Stimulated activated CD8-positive, alpha-beta memory T cell treated with anti-CD3 and anti-CD28 coated beads, Interleukin-7, amount 100 ng/mL, for 1 hour (primary cell): Measurements from ENCODE around the gene BRAF.
"Not testable (repeated sequence)": the region's sequence is repeated elsewhere in the genome, so short reads cannot be mapped to it uniquely, and the experiment has no call there.

Experiments
- DNase-seq, 2 donors: peaks; one replicate each; pipeline ENCODE4 v3.0.0-alpha.2; 2020; ENCODE audit warnings: low read depth in 2 of 2

The BRAF gene

DNA sequence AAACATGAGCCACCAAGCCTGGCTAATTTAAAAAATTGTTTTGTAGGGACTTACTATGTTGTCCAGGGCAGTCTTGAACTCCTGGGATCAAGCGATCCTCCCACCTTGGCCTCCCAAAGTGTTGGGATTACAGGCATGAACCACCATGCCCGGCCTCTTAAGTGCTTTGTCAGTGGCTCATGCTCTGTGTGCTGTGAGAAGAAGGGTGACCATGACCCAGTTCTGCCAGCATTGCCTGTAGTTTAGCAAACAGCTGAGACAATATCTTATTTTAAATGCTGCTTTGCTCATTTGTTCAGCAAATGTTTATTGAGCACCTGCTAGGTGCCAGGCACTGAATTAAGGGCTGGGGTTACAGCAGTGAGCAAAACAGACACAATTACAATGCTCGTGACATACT is 243.0 kb downstream of the BRAF start:
- no peak for DNase-seq

GRCh38 chr7:140680886-140681285 is 243.8 kb downstream of the BRAF start:
- no peak for DNase-seq

- DNase-seq, result no peak
Observed at GRCh38 chr7:140679186-140679585, 245.5 kb downstream of the BRAF start.

DNA sequence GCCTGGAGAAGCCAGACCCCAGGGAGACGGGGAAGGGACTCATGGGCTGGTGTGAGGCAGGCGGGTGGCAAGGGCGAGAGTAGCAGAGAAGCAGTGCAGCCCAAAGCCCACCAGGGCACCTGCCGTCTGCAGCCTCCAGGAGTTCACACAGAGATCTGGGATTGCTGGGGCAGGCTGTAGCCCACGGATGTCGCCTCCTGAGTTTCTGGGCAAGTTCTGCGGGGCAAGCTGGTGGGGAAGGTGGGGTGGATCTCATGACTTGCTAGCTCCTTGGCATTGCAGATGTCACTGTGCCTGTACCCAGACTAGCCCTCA is 246.0 kb downstream of the BRAF start:
- DNase-seq, result no peak

DNA sequence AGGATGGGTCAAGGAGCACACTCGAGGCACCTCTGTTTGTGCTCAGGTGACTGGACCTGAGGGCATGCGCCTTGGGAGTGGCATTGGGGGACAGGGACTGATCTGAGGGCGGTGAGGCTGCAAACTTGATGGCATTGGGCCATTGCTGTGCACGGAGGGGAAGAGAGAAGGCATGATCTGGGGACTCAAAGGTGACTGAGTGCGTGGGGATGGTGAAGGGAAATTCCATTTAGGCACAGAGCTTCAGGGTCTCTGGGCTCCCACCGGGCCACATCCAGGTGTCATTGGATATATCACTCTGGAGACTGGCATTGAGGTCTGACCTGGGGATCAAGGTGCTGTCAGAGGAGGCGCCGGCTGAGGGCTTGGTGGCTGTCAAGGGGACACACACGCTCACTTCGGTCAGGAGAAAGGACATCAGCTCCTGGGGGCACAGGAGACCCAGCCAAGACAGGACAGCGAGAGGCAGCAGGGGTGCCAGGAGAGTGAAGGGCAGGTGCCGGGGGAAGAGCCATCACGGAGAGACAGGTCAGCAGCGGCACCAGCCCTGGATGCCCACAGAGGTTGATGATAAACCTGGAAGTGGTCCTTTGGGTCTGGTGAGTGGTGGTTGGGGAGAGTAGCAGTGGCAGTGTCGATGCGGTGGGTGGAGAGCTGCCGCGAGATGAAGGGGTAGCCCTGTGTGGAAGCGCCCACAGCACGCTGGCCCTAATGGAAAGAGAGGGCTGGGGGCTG is 246.5 kb downstream of the BRAF start:
- DNase-seq, result no peak

GRCh38 chr7:140677496-140677895 is 247.2 kb downstream of the BRAF start:
- DNase-seq, result no peak

DNA sequence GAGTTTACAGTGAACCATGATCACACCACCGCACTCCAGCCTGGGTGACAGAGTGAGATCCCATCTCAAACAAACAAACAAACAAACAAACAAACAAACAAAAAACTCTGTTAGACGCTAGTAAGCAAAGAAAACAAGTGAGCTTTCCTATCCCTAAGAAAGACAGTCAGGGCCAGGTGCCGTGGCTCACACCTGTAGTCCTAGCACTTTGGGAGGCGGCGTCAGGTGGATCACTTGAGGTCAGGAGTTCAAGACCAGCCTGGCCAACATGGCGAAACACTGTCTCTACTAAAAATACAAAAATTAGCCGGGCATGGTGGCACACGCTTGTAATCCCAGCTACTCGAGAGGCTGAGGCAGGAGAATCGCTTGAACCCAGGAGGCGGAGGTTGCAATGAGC is 247.8 kb downstream of the BRAF start:
- DNase-seq, result not testable (repeated sequence)

DNA sequence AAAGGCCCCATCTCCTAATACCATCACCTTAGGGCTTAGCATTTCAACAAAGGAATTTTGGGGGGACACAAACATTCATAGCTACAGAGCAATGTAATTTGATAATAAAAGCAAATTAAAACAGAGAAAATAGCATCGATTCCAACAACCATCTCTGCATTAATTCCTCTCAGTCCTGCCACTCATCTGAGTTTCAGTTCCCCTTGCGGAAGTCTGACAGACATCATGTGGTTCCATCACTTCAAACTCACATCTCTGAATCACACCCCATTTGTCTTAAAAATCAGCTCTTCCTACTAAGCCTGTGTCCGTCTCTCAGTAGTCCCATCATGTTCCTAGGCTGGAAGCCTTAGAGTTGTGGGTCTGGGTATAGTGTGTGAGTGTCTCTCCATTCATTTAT is 248.4 kb downstream of the BRAF start:
- no peak for DNase-seq

DNA sequence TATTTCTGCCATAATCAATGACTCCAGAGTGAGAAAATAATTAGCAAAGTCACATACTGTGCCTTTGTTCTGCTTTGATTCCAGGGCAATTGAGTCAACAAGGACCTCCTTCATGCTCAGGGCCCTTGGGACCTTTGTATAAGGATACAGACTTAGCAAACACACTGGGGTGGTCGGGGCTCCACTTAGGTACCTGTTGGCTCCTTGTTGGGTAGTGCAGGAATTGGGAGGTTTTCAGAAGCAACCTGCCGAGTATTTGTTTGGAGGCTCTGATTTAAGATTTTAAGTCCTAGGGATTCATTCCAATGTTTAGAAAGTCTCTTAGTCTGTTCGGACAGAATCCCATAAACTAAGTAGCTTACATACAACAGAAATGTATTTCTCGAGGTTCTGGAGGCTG is 249.0 kb downstream of the BRAF start:
- DNase-seq, result no peak

GRCh38 chr7:140674899-140675701 is 249.6 kb downstream of the BRAF start:
- DNase-seq, result no peak

- DNase-seq, result no peak
Observed at GRCh38 chr7:140674356-140674800, 250.4 kb downstream of the BRAF start.

GRCh38 chr7:140673774-140674155 is 251.0 kb downstream of the BRAF start:
- DNase-seq, result no peak

- DNase-seq, result peak; percentile 9 to 23
Observed at GRCh38 chr7:140673063-140673773, 251.5 kb downstream of the BRAF start.

GRCh38 chr7:140672382-140673062 is 252.2 kb downstream of the BRAF start, which contains the start of gene ADCK2:
Gene ADCK2 (plus strand): TSS chr7:140672945. CDS start chr7:140673331, 386 bp downstream.
- DNase-seq, result peak; percentile 17 to 19

DNA sequence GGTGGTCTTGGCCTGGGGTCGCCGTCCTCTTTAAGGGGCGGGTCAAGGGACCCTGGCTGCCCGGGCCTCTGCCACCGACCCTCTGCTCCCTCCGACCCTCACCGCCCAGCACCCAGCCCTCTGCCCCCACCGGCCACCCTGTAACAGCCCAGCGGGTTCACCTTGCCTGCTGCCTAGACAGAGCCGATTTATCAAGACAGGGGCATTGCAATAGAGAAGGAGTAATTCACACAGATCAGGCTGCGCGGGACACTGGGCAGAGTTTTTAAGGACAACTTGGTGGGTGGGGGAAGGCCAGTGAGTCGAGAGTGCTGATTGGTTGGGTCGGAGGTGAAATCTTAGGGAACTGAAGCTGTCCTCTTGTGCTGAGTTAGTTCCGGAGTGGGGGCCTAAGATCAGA is 252.8 kb downstream of the BRAF start:
- DNase-seq, result no peak

GRCh38 chr7:140670343-140670935 is 254.3 kb downstream of the BRAF start:
- no peak for DNase-seq

- not testable (repeated sequence) for DNase-seq
Observed at GRCh38 chr7:140669862-140670261, 254.9 kb downstream of the BRAF start.

DNA sequence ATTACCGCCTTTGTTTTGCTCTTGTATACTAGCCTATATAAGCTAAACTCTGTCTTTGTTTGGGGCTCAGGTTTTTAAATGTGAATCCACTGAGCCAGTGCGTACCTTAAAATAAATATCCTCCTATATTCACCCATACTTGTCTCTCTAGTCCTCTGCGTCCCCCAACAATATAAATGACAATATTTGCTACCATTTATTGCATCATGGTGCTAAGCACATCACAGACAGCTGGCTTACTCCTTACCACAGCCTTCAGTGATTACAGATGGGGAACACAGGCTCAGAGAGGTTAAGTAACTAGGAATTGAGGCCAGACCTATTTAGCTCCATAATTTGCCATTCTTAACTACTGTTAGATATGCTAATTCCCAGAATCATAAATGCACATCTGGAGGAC is 255.4 kb downstream of the BRAF start:
- no peak for DNase-seq
